ENCODE data around the gene CRYBG1.
"Not testable (repeated sequence)": the region's sequence is repeated elsewhere in the genome, so short reads cannot be mapped to it uniquely, and the experiment has no call there.

CRYBG1 gene

GRCh38 chr6:106372838-106373501 is 12.5 kb downstream of the CRYBG1 start:
- DNase-seq (ENCODE audit: low read depth), result no peak

GRCh38 chr6:106373502-106374239 is 13.2 kb downstream of the CRYBG1 start:
- no peak for DNase-seq (ENCODE audit: low read depth)

GRCh38 chr6:106377061-106377540 is 16.6 kb downstream of the CRYBG1 start:
- DNase-seq (ENCODE audit: low read depth), result no peak

- no peak for DNase-seq (ENCODE audit: low read depth)
These were observed 19.4 kb downstream of the CRYBG1 start for GRCh38 chr6:106379951-106380350.

GRCh38 chr6:106380407-106380806 is 19.9 kb downstream of the CRYBG1 start:
- no peak for DNase-seq (ENCODE audit: low read depth)

- no peak for DNase-seq (ENCODE audit: low read depth)
These were observed 20.7 kb downstream of the CRYBG1 start for GRCh38 chr6:106381223-106381622.

GRCh38 chr6:106381881-106382280 is 21.4 kb downstream of the CRYBG1 start:
- no peak for DNase-seq (ENCODE audit: low read depth)

- no peak for DNase-seq (ENCODE audit: low read depth)
These were observed 23.1 kb downstream of the CRYBG1 start for GRCh38 chr6:106383573-106383972.

- no peak for DNase-seq (ENCODE audit: low read depth)
These were observed 25.0 kb downstream of the CRYBG1 start for GRCh38 chr6:106385530-106385929.

- no peak for DNase-seq (ENCODE audit: low read depth)
These were observed 27.4 kb downstream of the CRYBG1 start for GRCh38 chr6:106387875-106388274.

GRCh38 chr6:106390088-106390487 is 29.6 kb downstream of the CRYBG1 start:
- no peak for DNase-seq (ENCODE audit: low read depth)

GRCh38 chr6:106396426-106397220 is 36.1 kb downstream of the CRYBG1 start:
- DNase-seq (ENCODE audit: low read depth), result no peak

- no peak for DNase-seq (ENCODE audit: low read depth)
These were observed 36.9 kb downstream of the CRYBG1 start for GRCh38 chr6:106397431-106397830.

GRCh38 chr6:106398621-106399020 is 38.1 kb downstream of the CRYBG1 start:
- DNase-seq (ENCODE audit: low read depth), result no peak

GRCh38 chr6:106405044-106405443 is 44.5 kb downstream of the CRYBG1 start:
- DNase-seq (ENCODE audit: low read depth), result not testable (repeated sequence)

- no peak for DNase-seq (ENCODE audit: low read depth)
These were observed 50.5 kb downstream of the CRYBG1 start for GRCh38 chr6:106411056-106411455.

- no peak for DNase-seq (ENCODE audit: low read depth)
These were observed 51.2 kb downstream of the CRYBG1 start for GRCh38 chr6:106411643-106412200.

- no peak for DNase-seq (ENCODE audit: low read depth)
These were observed 52.5 kb downstream of the CRYBG1 start for GRCh38 chr6:106413016-106413415.

GRCh38 chr6:106413722-106414121 is 53.2 kb downstream of the CRYBG1 start:
- no peak for DNase-seq (ENCODE audit: low read depth)

GRCh38 chr6:106415921-106416320 is 55.4 kb downstream of the CRYBG1 start:
- DNase-seq (ENCODE audit: low read depth), result no peak

- DNase-seq (ENCODE audit: low read depth), result no peak
These were observed 57.1 kb downstream of the CRYBG1 start for GRCh38 chr6:106417572-106418147.
